Activated CD8-positive, alpha-beta memory T cell treated with anti-CD3 and anti-CD28 coated beads for 48 hours (primary cell): ENCODE measurements around the gene RBFOX1.
"Not testable (repeated sequence)": the region's sequence is repeated elsewhere in the genome, so short reads cannot be mapped to it uniquely, and the experiment has no call there.

Source experiments
- DNase-seq, 3 experiments: peaks; one replicate each; pipeline ENCODE4 v3.0.0-alpha.2; 2020; ENCODE audit warnings: low read depth in 2 of 3, low spot score in 2 of 3

RBFOX1 gene

GRCh38 chr16:7456211-7456610 is 123.6 kb downstream of the RBFOX1 start:
- DNase-seq: no peak

DNA sequence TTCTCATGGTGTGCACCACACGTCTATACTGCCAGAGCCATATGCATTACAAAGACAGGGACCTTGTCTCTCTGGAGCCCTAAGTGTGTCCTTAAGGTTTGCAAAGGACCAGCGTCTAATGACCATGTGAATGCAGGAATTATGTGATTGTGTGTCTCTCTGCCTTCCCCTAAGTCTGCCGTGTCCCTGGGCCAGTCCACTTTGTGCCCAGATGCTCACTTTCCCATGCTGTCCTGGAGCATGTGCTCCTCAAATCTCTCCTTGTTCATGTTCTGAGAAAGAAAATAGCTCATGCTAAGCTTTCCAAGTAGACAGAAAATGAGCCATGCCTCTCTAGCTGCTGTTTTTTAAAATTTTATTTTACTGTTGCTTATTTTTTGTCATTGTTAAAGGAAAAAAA is 125.5 kb downstream of the RBFOX1 start:
- no peak for DNase-seq

DNA sequence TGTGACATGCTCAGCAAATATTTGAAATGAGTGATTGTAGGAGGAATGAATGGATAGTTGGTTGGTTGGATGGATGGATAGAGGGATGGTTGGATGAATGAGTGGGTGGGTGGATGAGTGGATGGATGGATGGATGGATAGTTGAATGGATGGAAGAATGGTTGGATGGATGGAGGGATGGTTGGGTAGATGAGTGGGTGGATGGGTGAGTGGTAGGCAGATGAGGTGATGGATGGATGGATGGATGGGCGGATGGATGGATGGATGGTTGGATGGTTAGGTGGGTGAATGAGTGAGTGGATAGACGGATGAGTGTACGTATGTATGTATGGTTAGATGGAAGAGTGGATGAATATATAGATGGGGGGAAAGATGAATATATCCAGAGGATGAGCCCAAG is 137.7 kb downstream of the RBFOX1 start:
- no peak for DNase-seq

DNA sequence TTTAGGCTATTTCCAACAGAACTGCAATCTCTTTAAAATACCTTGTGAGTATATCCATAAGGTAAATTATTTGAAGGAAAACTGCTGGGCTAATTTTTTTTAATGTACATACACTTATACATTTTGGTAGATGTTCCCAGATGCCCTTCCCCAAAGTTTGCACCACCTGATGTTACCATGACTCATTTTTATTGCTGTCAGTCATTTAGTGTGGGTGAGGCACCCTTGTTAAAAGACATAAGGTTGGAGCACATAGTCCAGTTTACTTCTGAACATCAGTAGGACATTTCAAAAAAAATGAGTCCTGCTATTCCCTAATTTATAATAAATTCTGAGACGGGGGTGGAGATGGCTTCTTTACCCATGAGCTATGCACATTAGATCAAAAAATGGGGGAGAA is 138.6 kb downstream of the RBFOX1 start:
- DNase-seq: no peak

- no peak for DNase-seq
These were observed 149.4 kb downstream of the RBFOX1 start for GRCh38 chr16:7482032-7482431.

DNA sequence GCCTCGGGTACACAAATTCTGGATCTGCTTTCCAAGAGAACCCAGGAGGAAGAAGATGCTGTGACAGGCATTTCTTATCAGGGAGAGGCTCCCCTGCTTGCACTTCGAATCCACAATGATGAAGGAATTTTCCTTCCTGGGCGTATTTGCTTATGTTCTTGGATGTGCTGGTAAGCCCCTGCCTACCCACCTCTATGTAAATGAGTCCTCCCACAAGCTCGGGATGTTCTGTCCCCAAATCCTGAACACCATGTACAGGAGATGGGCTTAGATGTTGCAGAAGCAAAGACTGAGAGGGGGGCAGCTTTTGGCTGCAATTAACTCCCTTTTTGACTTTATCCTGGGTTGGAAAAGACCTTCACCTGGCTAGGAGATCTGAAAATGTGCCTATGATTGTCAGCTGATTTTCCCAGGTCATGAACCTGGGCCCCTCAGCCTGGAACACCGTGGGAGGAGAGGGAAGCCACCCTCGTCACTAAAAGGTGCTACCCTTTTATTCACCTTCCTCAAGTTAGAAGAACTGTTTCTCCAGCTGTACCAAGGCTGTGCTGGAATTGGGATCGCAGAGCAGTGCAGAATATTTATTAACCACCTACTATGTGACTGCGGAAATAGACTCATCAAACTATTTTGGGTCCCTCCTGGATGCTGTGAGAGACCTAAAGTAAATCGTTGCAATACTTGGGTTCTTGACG is 150.1 kb downstream of the RBFOX1 start:
- no peak for DNase-seq

DNA sequence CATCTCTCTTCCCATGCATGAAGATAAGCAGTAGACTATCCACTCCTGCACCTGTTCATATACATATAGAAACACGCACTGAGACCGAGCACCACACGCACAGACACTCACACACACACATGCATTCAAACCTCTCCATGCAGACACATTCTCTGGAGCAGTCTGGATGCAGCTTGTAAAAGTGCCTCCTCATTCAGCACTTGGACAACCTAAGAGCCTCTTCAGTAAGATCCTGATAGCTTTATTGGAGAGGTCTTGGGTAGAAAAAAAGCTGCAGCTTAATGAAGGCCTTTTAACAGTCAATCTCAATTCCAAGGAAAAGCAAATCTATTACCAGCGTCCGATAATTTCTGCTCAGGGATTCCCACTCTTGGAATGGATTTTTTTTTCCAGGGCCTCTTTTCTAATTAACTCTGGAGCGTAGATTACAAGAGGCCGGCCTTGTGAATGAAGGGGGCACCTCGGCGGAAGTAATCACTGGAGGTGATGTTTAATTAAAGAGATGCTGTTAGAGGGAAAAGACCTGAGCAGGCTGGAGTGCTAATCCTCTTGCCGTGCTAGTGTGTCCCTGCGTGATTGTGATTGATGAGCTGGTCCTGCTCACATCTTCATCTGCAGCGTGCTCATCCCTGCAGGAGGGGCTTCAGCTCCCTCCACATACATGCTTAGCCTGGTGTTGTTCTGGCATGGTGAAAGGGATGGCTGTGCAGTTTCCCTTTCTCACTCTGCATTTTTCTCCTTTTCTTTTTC is 155.1 kb downstream of the RBFOX1 start:
- no peak for DNase-seq

DNA sequence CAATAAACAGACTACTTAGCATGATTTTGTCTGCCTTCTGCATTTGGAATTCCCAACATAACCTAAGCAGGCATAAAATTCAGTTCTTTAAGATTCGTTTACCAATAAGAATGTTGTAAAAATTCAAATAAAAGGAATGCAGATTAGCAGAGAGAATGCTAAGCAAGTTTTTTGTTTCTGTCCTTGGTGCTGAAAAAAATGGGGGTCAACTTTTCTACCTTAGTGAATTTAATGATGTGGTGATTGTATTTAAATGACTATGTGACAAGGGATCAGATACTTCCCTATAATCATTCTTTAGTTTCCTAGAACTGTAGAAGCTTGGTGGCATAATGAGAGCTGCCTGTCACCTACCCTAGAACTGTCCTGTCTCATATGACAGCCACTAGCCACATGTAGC is 159.5 kb downstream of the RBFOX1 start:
- DNase-seq: no peak

DNA sequence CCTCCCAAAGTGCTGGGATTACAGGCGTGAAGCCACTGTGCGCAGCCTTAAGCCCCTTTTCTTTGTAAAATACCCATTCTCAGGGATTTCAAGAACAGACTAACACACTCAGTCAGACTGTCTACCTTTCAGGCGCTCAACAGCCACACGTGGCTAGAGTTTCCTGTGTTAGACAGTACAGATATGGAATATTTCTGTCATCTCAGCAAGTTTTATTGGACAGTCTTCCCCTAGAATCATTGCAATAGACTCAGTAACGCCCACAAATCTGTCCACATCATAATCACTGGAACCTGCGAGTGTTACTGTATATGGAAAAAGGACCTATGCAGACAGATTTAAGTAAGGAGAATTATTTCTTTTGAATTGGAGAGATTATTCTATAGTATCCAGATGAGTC is 160.5 kb downstream of the RBFOX1 start:
- DNase-seq: no peak

- DNase-seq: no peak
These were observed 165.0 kb downstream of the RBFOX1 start for GRCh38 chr16:7497691-7498090.

GRCh38 chr16:7501868-7502267 is 169.2 kb downstream of the RBFOX1 start:
- no peak for DNase-seq

DNA sequence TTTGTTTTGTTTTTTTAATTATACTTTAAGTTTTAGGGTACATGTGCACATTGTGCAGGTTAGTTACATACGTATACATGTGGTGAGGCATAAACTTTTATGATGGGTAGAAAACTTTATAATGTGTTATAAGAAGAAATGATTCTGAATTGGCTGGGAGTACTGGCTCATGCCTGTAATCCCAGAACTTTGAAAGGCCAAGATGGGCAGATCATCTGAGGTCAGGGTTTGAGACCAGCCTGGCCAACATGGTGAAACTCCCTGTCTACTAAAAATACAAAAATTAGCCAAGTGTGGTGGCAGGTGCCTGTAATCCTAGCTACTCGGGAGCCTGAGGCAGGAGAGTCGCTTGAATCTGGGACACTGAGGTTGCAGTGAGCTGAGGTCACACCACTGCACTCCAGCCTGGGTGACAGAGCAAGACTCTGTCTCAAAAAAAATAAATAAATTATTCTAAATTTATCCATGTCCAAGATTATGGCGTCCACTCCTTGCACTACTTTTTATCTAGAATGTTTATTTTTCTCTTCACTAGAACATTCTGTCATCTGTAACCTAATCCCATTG is 170.0 kb downstream of the RBFOX1 start:
- DNase-seq: not testable (repeated sequence)

DNA sequence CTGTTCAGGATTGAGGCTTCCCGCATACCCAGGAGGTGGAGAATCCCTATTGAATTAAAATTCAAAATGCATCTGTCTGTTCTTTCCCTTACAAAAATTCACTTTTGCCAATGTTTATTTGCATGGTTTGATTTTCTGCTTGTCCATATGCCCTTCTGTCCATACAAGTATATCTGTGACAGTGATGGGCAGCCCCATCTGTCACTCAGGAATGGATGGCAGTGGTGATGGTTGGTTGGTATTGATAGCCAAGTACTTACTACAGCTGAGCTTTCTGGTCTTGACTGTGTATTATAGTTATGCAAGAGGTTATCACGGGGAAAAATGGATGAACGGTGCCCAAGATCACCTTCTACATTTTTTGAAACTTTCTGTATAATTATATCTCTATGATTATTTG is 171.0 kb downstream of the RBFOX1 start:
- no peak for DNase-seq

GRCh38 chr16:7504844-7505243 is 172.2 kb downstream of the RBFOX1 start:
- DNase-seq: no peak

- no peak for DNase-seq
These were observed 172.8 kb downstream of the RBFOX1 start for GRCh38 chr16:7505495-7505894.

DNA sequence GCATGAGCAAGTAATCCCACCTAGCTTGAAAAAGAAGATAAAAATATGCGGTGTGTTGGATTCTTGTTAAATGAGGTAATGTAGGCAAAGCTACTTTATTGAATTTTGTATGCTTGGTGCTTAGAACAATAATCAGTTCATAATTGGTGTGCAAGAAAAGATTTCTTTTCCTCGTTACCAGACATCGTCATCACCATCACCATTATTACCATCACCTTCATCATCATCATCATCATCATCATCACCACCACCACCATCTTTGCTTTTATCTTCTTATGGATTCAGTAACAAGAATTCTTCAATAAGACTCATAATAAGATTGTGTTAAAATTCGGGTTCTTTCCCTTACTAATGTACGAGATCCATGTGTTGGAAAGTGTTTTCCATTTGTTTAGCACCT is 173.7 kb downstream of the RBFOX1 start:
- no peak for DNase-seq

GRCh38 chr16:7508656-7509055 is 176.0 kb downstream of the RBFOX1 start:
- DNase-seq: no peak

GRCh38 chr16:7509963-7510601 is 177.4 kb downstream of the RBFOX1 start:
- no peak for DNase-seq

- DNase-seq: no peak
These were observed 179.1 kb downstream of the RBFOX1 start for GRCh38 chr16:7511549-7512260.

GRCh38 chr16:7512503-7512902 is 179.9 kb downstream of the RBFOX1 start:
- no peak for DNase-seq

DNA sequence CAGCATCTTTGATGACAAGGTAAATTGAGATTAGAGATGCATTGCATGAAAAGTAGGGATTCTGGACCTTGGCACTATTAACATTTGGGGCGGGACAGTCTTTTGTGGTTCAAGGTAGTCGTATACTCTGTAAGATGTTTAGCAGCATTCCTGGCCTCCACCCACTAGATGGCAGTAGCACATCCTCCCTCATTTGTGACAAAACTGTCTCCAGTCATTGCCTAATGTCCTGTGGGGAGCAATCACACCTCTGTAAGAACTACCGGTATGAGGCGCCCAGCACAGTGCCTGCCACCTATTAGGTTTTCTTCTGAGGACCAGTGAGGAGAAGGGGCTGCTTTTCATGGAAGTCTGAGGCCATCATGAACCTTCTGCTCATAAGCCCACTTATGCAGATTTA is 180.8 kb downstream of the RBFOX1 start:
- DNase-seq: no peak
